ENCODE data around the gene DLG2.

The DLG2 gene

GRCh38 chr11:83678831-83679584 is 1948.1 kb downstream of the DLG2 start:
- CTCF ChIA-PET: no interaction called here
- no peaks in the 10 kb centered on the region for H3K9me3 ChIP-seq (ENCODE audit: control extremely low read depth in 1 of 5, control insufficient read depth in 4 of 5, insufficient read depth in 2 of 5, low read depth in 1 of 5, low read length in 4 of 5)
- H3K27me3 ChIP-seq (replicated peaks in 2 of 5; ENCODE audit: control insufficient read depth in 4 of 5, insufficient read depth in 5 of 5, low read length in 4 of 5): peaks cover 0 to 3% (median 0%) of the 10 kb centered on the region in 5 experiments
- H3K27ac ChIP-seq (ENCODE audit: insufficient read depth in 1 of 2, low read depth in 1 of 2, low read length in 2 of 2, poor library complexity in 1 of 2, severe bottlenecking in 2 of 2): no peak overlapping the region
- no peaks in the 10 kb centered on the region for H3K4me1 ChIP-seq (ENCODE audit: control extremely low read depth in 1 of 4, control insufficient read depth in 4 of 4, insufficient read depth in 4 of 4, low read length in 3 of 4)
- H3K36me3 ChIP-seq (ENCODE audit: control insufficient read depth in 4 of 4, insufficient read depth in 4 of 4, low read length in 3 of 4): no peaks in the 10 kb centered on the region
- POLR2A ChIA-PET: no interaction called here
- no peak for DNase-seq
- H3K4me3 ChIP-seq (ENCODE audit: control insufficient read depth in 1 of 7, extremely low read depth in 1 of 7, insufficient read depth in 4 of 7, low read depth in 2 of 7, low read length in 6 of 7): no peak overlapping the region
- no CpG with 5 or more reads among the region's 5 CpGs for WGBS (ENCODE audit: insufficient coverage)

- no peak overlapping the region for H3K27ac ChIP-seq (ENCODE audit: insufficient read depth in 1 of 2, low read depth in 1 of 2, low read length in 2 of 2, poor library complexity in 1 of 2, severe bottlenecking in 2 of 2)
- H3K4me1 ChIP-seq (ENCODE audit: control extremely low read depth in 1 of 4, control insufficient read depth in 4 of 4, insufficient read depth in 4 of 4, low read length in 3 of 4): no peaks in the 10 kb centered on the region
- ChIA-PET POLR2A (no interaction called here), CTCF (no interaction called here)
- no peak for DNase-seq
- WGBS (ENCODE audit: insufficient coverage): no CpG with 5 or more reads among the region's 1 CpG
- H3K36me3 ChIP-seq (ENCODE audit: control insufficient read depth in 4 of 4, insufficient read depth in 4 of 4, low read length in 3 of 4): no peaks in the 10 kb centered on the region
- H3K9me3 ChIP-seq (ENCODE audit: control extremely low read depth in 1 of 5, control insufficient read depth in 4 of 5, insufficient read depth in 2 of 5, low read depth in 1 of 5, low read length in 4 of 5): no peaks in the 10 kb centered on the region
- no peak overlapping the region for H3K4me3 ChIP-seq (ENCODE audit: control insufficient read depth in 1 of 7, extremely low read depth in 1 of 7, insufficient read depth in 4 of 7, low read depth in 2 of 7, low read length in 6 of 7)
- H3K27me3 ChIP-seq (replicated peaks in 2 of 5; ENCODE audit: control insufficient read depth in 4 of 5, insufficient read depth in 5 of 5, low read length in 4 of 5): peaks cover 0 to 3% (median 0%) of the 10 kb centered on the region in 5 experiments
Observed at GRCh38 chr11:83677730-83678129, 1949.4 kb downstream of the DLG2 start.

GRCh38 chr11:83676056-83676601 is 1951.0 kb downstream of the DLG2 start:
- Histone ChIP-seq H3K9me3 (ENCODE audit: control extremely low read depth in 1 of 5, control insufficient read depth in 4 of 5, insufficient read depth in 2 of 5, low read depth in 1 of 5, low read length in 4 of 5) (no peaks in the 10 kb centered on the region), H3K27me3 (replicated peaks in 2 of 5; ENCODE audit: control insufficient read depth in 4 of 5, insufficient read depth in 5 of 5, low read length in 4 of 5) (no peaks in the 10 kb centered on the region), H3K4me3 (ENCODE audit: control insufficient read depth in 1 of 7, extremely low read depth in 1 of 7, insufficient read depth in 4 of 7, low read depth in 2 of 7, low read length in 6 of 7) (no peak overlapping the region), H3K27ac (ENCODE audit: insufficient read depth in 1 of 2, low read depth in 1 of 2, low read length in 2 of 2, poor library complexity in 1 of 2, severe bottlenecking in 2 of 2) (no peak overlapping the region), H3K36me3 (ENCODE audit: control insufficient read depth in 4 of 4, insufficient read depth in 4 of 4, low read length in 3 of 4) (no peaks in the 10 kb centered on the region), H3K4me1 (ENCODE audit: control extremely low read depth in 1 of 4, control insufficient read depth in 4 of 4, insufficient read depth in 4 of 4, low read length in 3 of 4) (no peaks in the 10 kb centered on the region)
- no peak for DNase-seq
- ChIA-PET POLR2A (no interaction called here), CTCF (no interaction called here)

GRCh38 chr11:83674102-83674896 is 1952.8 kb downstream of the DLG2 start:
- no CpG with 5 or more reads among the region's 1 CpG for WGBS (ENCODE audit: insufficient coverage)
- Histone ChIP-seq H3K4me1 (ENCODE audit: control extremely low read depth in 1 of 4, control insufficient read depth in 4 of 4, insufficient read depth in 4 of 4, low read length in 3 of 4) (no peaks in the 10 kb centered on the region), H3K9me3 (ENCODE audit: control extremely low read depth in 1 of 5, control insufficient read depth in 4 of 5, insufficient read depth in 2 of 5, low read depth in 1 of 5, low read length in 4 of 5) (no peaks in the 10 kb centered on the region), H3K27ac (ENCODE audit: insufficient read depth in 1 of 2, low read depth in 1 of 2, low read length in 2 of 2, poor library complexity in 1 of 2, severe bottlenecking in 2 of 2) (no peak overlapping the region), H3K4me3 (ENCODE audit: control insufficient read depth in 1 of 7, extremely low read depth in 1 of 7, insufficient read depth in 4 of 7, low read depth in 2 of 7, low read length in 6 of 7) (no peak overlapping the region), H3K36me3 (ENCODE audit: control insufficient read depth in 4 of 4, insufficient read depth in 4 of 4, low read length in 3 of 4) (no peaks in the 10 kb centered on the region), H3K27me3 (replicated peaks in 2 of 5; ENCODE audit: control insufficient read depth in 4 of 5, insufficient read depth in 5 of 5, low read length in 4 of 5) (no peaks in the 10 kb centered on the region)
- no peak for DNase-seq
- CTCF ChIA-PET: no interaction called here
- POLR2A ChIA-PET: no interaction called here

GRCh38 chr11:83671289-83671688 is 1955.9 kb downstream of the DLG2 start:
- H3K27me3 ChIP-seq (replicated peaks in 2 of 5; ENCODE audit: control insufficient read depth in 4 of 5, insufficient read depth in 5 of 5, low read length in 4 of 5): no peaks in the 10 kb centered on the region
- no CpG with 5 or more reads among the region's 2 CpGs for WGBS (ENCODE audit: insufficient coverage)
- CTCF ChIA-PET: no interaction called here
- H3K27ac ChIP-seq (ENCODE audit: insufficient read depth in 1 of 2, low read depth in 1 of 2, low read length in 2 of 2, poor library complexity in 1 of 2, severe bottlenecking in 2 of 2): no peak overlapping the region
- no peaks in the 10 kb centered on the region for H3K36me3 ChIP-seq (ENCODE audit: control insufficient read depth in 4 of 4, insufficient read depth in 4 of 4, low read length in 3 of 4)
- POLR2A ChIA-PET: no interaction called here
- no peaks in the 10 kb centered on the region for H3K4me1 ChIP-seq (ENCODE audit: control extremely low read depth in 1 of 4, control insufficient read depth in 4 of 4, insufficient read depth in 4 of 4, low read length in 3 of 4)
- H3K9me3 ChIP-seq (ENCODE audit: control extremely low read depth in 1 of 5, control insufficient read depth in 4 of 5, insufficient read depth in 2 of 5, low read depth in 1 of 5, low read length in 4 of 5): no peaks in the 10 kb centered on the region
- no peak overlapping the region for H3K4me3 ChIP-seq (ENCODE audit: control insufficient read depth in 1 of 7, extremely low read depth in 1 of 7, insufficient read depth in 4 of 7, low read depth in 2 of 7, low read length in 6 of 7)
- no peak for DNase-seq

- POLR2A ChIA-PET: no interaction called here
- WGBS (ENCODE audit: insufficient coverage): 95% methylated on average over 2 of the region's 4 CpGs
Observed at GRCh38 chr11:83666149-83666548, 1961.0 kb downstream of the DLG2 start.

GRCh38 chr11:83663988-83664387 is 1963.2 kb downstream of the DLG2 start:
- POLR2A ChIA-PET: no interaction called here
- DNase-seq: no peak
- Histone ChIP-seq H3K4me3 (ENCODE audit: control insufficient read depth in 1 of 7, extremely low read depth in 1 of 7, insufficient read depth in 4 of 7, low read depth in 2 of 7, low read length in 6 of 7) (no peak overlapping the region), H3K27ac (ENCODE audit: insufficient read depth in 1 of 2, low read depth in 1 of 2, low read length in 2 of 2, poor library complexity in 1 of 2, severe bottlenecking in 2 of 2) (no peak overlapping the region), H3K9me3 (ENCODE audit: control extremely low read depth in 1 of 5, control insufficient read depth in 4 of 5, insufficient read depth in 2 of 5, low read depth in 1 of 5, low read length in 4 of 5) (no peaks in the 10 kb centered on the region), H3K27me3 (replicated peaks in 2 of 5; ENCODE audit: control insufficient read depth in 4 of 5, insufficient read depth in 5 of 5, low read length in 4 of 5) (no peaks in the 10 kb centered on the region), H3K4me1 (ENCODE audit: control extremely low read depth in 1 of 4, control insufficient read depth in 4 of 4, insufficient read depth in 4 of 4, low read length in 3 of 4) (no peaks in the 10 kb centered on the region), H3K36me3 (ENCODE audit: control insufficient read depth in 4 of 4, insufficient read depth in 4 of 4, low read length in 3 of 4) (no peaks in the 10 kb centered on the region)
- CTCF ChIA-PET: no interaction called here
- 100% methylated on average over 2 of the region's 4 CpGs for WGBS (ENCODE audit: insufficient coverage)

More at GRCh38 chr11:83666149-83666548, 1961.0 kb downstream of the DLG2 start:
- CTCF ChIA-PET: no interaction called here
- Histone ChIP-seq H3K4me3 (ENCODE audit: control insufficient read depth in 1 of 7, extremely low read depth in 1 of 7, insufficient read depth in 4 of 7, low read depth in 2 of 7, low read length in 6 of 7) (no peak overlapping the region), H3K27ac (ENCODE audit: insufficient read depth in 1 of 2, low read depth in 1 of 2, low read length in 2 of 2, poor library complexity in 1 of 2, severe bottlenecking in 2 of 2) (no peak overlapping the region), H3K27me3 (replicated peaks in 2 of 5; ENCODE audit: control insufficient read depth in 4 of 5, insufficient read depth in 5 of 5, low read length in 4 of 5) (no peaks in the 10 kb centered on the region), H3K4me1 (ENCODE audit: control extremely low read depth in 1 of 4, control insufficient read depth in 4 of 4, insufficient read depth in 4 of 4, low read length in 3 of 4) (no peaks in the 10 kb centered on the region), H3K9me3 (ENCODE audit: control extremely low read depth in 1 of 5, control insufficient read depth in 4 of 5, insufficient read depth in 2 of 5, low read depth in 1 of 5, low read length in 4 of 5) (no peaks in the 10 kb centered on the region), H3K36me3 (ENCODE audit: control insufficient read depth in 4 of 4, insufficient read depth in 4 of 4, low read length in 3 of 4) (no peaks in the 10 kb centered on the region)
- DNase-seq: no peak

Measured in common myeloid progenitor, CD34-positive (primary cell).